Nucleus accumbens (tissue), 56 donors: Measurements from ENCODE around the gene CLCN7.
A peak's percentile ranks its signal among the peaks of the same experiment; 100 is the strongest.

ENCODE experiments used
- DNase-seq, 56 donors: peaks; one replicate each; lab custom pipeline; 2025; lab: John Stamatoyannopoulos, UW

Gene CLCN7

GRCh38 chr16:1502092-1503004, 27.5 kb upstream of the CLCN7 start:
- no peak for DNase-seq

GRCh38 chr16:1501630-1502029, 26.8 kb upstream of the CLCN7 start:
- no peak for DNase-seq

GRCh38 chr16:1500465-1501150, 25.8 kb upstream of the CLCN7 start:
- DNase-seq, result no peak

GRCh38 chr16:1499756-1500464, 25.1 kb upstream of the CLCN7 start:
- no peak for DNase-seq

GRCh38 chr16:1498899-1499676, 24.3 kb upstream of the CLCN7 start:
- DNase-seq, result no peak

- no peak for DNase-seq
Observed at GRCh38 chr16:1497014-1497598, 22.3 kb upstream of the CLCN7 start.

GRCh38 chr16:1496464-1496863, 21.6 kb upstream of the CLCN7 start:
- no peak for DNase-seq

- no peak for DNase-seq
Observed at GRCh38 chr16:1495889-1496262, 21.0 kb upstream of the CLCN7 start.

- no peak for DNase-seq
Observed at GRCh38 chr16:1495211-1495888, 20.5 kb upstream of the CLCN7 start.

GRCh38 chr16:1494711-1495110, 19.9 kb upstream of the CLCN7 start:
- DNase-seq, result no peak

- DNase-seq, result no peak
Observed at GRCh38 chr16:1494129-1494640, 19.4 kb upstream of the CLCN7 start.

GRCh38 chr16:1493746-1494094, 18.9 kb upstream of the CLCN7 start:
- peak in 1 of 56 donors; percentile 31 for DNase-seq

- DNase-seq, result peak in 54 of 56 donors; percentile 25 to 93 (median 77)
Observed at GRCh38 chr16:1492923-1493745, 18.3 kb upstream of the CLCN7 start, which contains the start of gene TELO2. TSS of gene TELO2 (plus strand) at chr16:1493360. CDS start at chr16:1494282, 922 bp downstream.

GRCh38 chr16:1492082-1492922, 17.5 kb upstream of the CLCN7 start:
- DNase-seq, result peak in 1 of 56 donors; percentile 30

- no peak for DNase-seq
Observed at GRCh38 chr16:1491327-1491726, 16.5 kb upstream of the CLCN7 start.

GRCh38 chr16:1489077-1489476, 14.2 kb upstream of the CLCN7 start:
- DNase-seq, result no peak

- DNase-seq, result no peak
Observed at GRCh38 chr16:1488619-1489018, 13.8 kb upstream of the CLCN7 start, which contains the start of gene PTX4. TSS of gene PTX4 (minus strand) at chr16:1488944. CDS start at chr16:1488909, 35 bp downstream.
